K562 (cell line): ENCODE data around the gene H3-3A. TPM values are rescaled to one million over a fixed set of nuclear protein-coding genes. Genes with fewer than 3 reads are reported as not detected.

Source experiments
- IRF2 ChIP-seq: sonication (generic); formaldehyde crosslinking; IDR thresholded peaks from 2 replicates; pipeline ENCODE4 v1.8.1; 2022; ENCODE audit warnings: mild to moderate bottlenecking, missing genetic modification reagents
- PTBP1 ChIP-seq: fragments of 200-400 bp; formaldehyde crosslinking; IDR thresholded peaks from 2 replicates; pipeline ENCODE4 v1.6.1; 2017; ENCODE audit warnings: low read depth, low read length
- SOX6 ChIP-seq: fragments of 450-650 bp; IDR thresholded peaks from 2 replicates; pipeline ENCODE4 v1.6.1; 2014; ENCODE audit warnings: mild to moderate bottlenecking
- TRIM24 ChIP-seq, 2 experiments: fragments of 450-650 bp; IDR thresholded peaks; 2 replicates each; pipeline ENCODE4 v1.6.1; 2016
- polyA plus RNA-seq, 8 experiments: library from polyadenylated mRNA; depleted of rRNA in 4 of 8; stranded (reverse) in 5 of 8; unstranded in 3 of 8; fragments of >200 nt; fragmentation: Nextera tagmentation in 2 of 8; fragmentation: Illumina TruSeq in 1 of 8; extraction: Ambion mirVana in 2 of 8; extraction: Trizol in 1 of 8; gene quantifications; 2 replicates each; pipeline versions ENCODE4 v1.2.1 to v1.2.3, GENCODE V29; 2011 to 2014; ENCODE audit warnings: inconsistent platforms in 1 of 8, missing spikeins in 1 of 8
- total RNA-seq, 7 experiments: library from RNA; depleted of rRNA in 6 of 7; stranded (reverse); fragments of >200 nt in 6 of 7; fragmentation: Illumina TruSeq in 2 of 7; extraction: Trizol in 2 of 7; gene quantifications; 2 replicates each; pipeline versions ENCODE4 v1.2.1 to v1.2.3, GENCODE V29; 2011 to 2021; ENCODE audit warnings: low replicate concordance in 1 of 7
- TF ChIP-seq, protein P1 (sequence below), 2 experiments: fragments of 250-450 bp in 1 of 2; fragments of 450-650 bp in 1 of 2; sonication (Bioruptor Pico) in 1 of 2; IDR thresholded peaks; 2 replicates each; pipeline versions ENCODE4 v1.6.1 to v1.8.0; 2016 to 2021; ENCODE audit warnings: mild to moderate bottlenecking in 2 of 2, moderate library complexity in 2 of 2, missing compliant biosample characterization in 1 of 2, missing genetic modification characterization in 1 of 2
- TF ChIP-seq, protein P2 (sequence below): sonication (generic); formaldehyde crosslinking; IDR thresholded peaks from 2 replicates; pipeline ENCODE4 v1.8.1; 2023; ENCODE audit warnings: mild to moderate bottlenecking, missing genetic modification reagents
- TF ChIP-seq, protein P3 (sequence below), 3 experiments: fragments of 200-800 bp in 1 of 3; sonication (Bioruptor generic) in 1 of 3; sonication (generic) in 1 of 3; formaldehyde crosslinking in 1 of 3; IDR thresholded peaks; 2 replicates each; pipeline versions ENCODE4 v1.6.1 to v1.8.0; 2016 to 2022; ENCODE audit warnings: mild to moderate bottlenecking in 2 of 3, missing compliant biosample characterization in 2 of 3, missing genetic modification characterization in 2 of 3, missing genetic modification reagents in 1 of 3
- TF ChIP-seq, protein P4 (sequence below): IDR thresholded peaks from 3 replicates; pipeline ENCODE4 v1.6.1; 2011; ENCODE audit warnings: borderline replicate concordance, mild to moderate bottlenecking, moderate library complexity; ENCODE audit not compliant: insufficient read length; ENCODE audit errors: extremely low read depth
- TF ChIP-seq, protein P5 (sequence below), 2 experiments: fragments of 450-650 bp in 1 of 2; sonication (generic) in 1 of 2; formaldehyde crosslinking in 1 of 2; IDR thresholded peaks; 2 replicates each; pipeline versions ENCODE4 v1.7.1 to v1.9.0; 2016 to 2022; ENCODE audit warnings: inconsistent platforms in 1 of 2, mild to moderate bottlenecking in 1 of 2, missing genetic modification reagents in 1 of 2

H3-3A gene
- total and polyA plus RNA-seq, 9 of the 15 experiments (the other 6 are each of a cell fraction or from before 2014, with no cell fraction given): 426 to 1,083 (median 591) TPM

DNA sequence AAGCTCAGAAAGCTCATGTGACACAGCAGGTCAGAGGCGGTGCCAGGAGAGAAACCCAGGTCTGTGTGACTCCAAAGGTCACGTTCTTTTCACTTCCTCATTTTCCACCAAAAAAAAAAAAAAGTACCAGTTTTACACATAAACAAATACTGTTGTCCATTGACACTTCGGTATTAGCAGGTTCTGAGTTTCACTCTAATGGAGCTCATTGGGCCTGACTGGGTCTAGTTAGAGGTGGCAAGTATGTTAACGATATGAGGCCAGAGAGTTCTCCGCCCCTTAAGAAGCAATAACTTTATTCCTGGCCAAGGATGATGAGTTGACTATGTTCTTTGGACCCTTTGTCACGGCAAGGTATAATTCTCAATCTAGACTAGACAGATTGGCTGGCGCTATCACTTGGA, 33.4 kb upstream of the H3-3A start (continued):
- TF ChIP-seq, protein P1, sequence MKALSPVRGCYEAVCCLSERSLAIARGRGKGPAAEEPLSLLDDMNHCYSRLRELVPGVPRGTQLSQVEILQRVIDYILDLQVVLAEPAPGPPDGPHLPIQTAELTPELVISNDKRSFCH (CRISPR knock-in tag; IDR thresholded peaks at IDR 0.05): no peak
- TF ChIP-seq, protein P1 (tag; IDR thresholded peaks at IDR 0.05): peak; percentile 56; the same call in 1 of the 2 replicates
- TF ChIP-seq, protein P2, sequence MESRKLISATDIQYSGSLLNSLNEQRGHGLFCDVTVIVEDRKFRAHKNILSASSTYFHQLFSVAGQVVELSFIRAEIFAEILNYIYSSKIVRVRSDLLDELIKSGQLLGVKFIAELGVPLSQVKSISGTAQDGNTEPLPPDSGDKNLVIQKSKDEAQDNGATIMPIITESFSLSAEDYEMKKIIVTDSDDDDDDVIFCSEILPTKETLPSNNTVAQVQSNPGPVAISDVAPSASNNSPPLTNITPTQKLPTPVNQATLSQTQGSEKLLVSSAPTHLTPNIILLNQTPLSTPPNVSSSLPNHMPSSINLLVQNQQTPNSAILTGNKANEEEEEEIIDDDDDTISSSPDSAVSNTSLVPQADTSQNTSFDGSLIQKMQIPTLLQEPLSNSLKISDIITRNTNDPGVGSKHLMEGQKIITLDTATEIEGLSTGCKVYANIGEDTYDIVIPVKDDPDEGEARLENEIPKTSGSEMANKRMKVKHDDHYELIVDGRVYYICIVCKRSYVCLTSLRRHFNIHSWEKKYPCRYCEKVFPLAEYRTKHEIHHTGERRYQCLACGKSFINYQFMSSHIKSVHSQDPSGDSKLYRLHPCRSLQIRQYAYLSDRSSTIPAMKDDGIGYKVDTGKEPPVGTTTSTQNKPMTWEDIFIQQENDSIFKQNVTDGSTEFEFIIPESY (CRISPR knock-in tag): no peak
- TF ChIP-seq SOX6 (no peak), IRF2 (CRISPR knock-in tag) (no peak), TRIM24 (IDR thresholded peaks at IDR 0.05) (no peak), PTBP1 (no peak)
- TF ChIP-seq, protein P3, sequence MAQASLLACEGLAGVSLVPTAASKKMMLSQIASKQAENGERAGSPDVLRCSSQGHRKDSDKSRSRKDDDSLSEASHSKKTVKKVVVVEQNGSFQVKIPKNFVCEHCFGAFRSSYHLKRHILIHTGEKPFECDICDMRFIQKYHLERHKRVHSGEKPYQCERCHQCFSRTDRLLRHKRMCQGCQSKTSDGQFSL (CRISPR knock-in tag; IDR thresholded peaks at IDR 0.05): no peak
- TF ChIP-seq, protein P3 (tag; IDR thresholded peaks at IDR 0.05): no peak
- TF ChIP-seq, protein P4, sequence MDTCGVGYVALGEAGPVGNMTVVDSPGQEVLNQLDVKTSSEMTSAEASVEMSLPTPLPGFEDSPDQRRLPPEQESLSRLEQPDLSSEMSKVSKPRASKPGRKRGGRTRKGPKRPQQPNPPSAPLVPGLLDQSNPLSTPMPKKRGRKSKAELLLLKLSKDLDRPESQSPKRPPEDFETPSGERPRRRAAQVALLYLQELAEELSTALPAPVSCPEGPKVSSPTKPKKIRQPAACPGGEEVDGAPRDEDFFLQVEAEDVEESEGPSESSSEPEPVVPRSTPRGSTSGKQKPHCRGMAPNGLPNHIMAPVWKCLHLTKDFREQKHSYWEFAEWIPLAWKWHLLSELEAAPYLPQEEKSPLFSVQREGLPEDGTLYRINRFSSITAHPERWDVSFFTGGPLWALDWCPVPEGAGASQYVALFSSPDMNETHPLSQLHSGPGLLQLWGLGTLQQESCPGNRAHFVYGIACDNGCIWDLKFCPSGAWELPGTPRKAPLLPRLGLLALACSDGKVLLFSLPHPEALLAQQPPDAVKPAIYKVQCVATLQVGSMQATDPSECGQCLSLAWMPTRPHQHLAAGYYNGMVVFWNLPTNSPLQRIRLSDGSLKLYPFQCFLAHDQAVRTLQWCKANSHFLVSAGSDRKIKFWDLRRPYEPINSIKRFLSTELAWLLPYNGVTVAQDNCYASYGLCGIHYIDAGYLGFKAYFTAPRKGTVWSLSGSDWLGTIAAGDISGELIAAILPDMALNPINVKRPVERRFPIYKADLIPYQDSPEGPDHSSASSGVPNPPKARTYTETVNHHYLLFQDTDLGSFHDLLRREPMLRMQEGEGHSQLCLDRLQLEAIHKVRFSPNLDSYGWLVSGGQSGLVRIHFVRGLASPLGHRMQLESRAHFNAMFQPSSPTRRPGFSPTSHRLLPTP: no peak
- TF ChIP-seq, protein P5, sequence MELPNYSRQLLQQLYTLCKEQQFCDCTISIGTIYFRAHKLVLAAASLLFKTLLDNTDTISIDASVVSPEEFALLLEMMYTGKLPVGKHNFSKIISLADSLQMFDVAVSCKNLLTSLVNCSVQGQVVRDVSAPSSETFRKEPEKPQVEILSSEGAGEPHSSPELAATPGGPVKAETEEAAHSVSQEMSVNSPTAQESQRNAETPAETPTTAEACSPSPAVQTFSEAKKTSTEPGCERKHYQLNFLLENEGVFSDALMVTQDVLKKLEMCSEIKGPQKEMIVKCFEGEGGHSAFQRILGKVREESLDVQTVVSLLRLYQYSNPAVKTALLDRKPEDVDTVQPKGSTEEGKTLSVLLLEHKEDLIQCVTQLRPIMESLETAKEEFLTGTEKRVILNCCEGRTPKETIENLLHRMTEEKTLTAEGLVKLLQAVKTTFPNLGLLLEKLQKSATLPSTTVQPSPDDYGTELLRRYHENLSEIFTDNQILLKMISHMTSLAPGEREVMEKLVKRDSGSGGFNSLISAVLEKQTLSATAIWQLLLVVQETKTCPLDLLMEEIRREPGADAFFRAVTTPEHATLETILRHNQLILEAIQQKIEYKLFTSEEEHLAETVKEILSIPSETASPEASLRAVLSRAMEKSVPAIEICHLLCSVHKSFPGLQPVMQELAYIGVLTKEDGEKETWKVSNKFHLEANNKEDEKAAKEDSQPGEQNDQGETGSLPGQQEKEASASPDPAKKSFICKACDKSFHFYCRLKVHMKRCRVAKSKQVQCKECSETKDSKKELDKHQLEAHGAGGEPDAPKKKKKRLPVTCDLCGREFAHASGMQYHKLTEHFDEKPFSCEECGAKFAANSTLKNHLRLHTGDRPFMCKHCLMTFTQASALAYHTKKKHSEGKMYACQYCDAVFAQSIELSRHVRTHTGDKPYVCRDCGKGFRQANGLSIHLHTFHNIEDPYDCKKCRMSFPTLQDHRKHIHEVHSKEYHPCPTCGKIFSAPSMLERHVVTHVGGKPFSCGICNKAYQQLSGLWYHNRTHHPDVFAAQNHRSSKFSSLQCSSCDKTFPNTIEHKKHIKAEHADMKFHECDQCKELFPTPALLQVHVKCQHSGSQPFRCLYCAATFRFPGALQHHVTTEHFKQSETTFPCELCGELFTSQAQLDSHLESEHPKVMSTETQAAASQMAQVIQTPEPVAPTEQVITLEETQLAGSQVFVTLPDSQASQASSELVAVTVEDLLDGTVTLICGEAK (IDR thresholded peaks at IDR 0.05): peak; percentile 60; the same call in 1 of the 2 replicates
- TF ChIP-seq, protein P5 (CRISPR knock-in tag; IDR thresholded peaks at IDR 0.05): no peak
